ENCODE data around the gene PITPNM2.

DNA sequence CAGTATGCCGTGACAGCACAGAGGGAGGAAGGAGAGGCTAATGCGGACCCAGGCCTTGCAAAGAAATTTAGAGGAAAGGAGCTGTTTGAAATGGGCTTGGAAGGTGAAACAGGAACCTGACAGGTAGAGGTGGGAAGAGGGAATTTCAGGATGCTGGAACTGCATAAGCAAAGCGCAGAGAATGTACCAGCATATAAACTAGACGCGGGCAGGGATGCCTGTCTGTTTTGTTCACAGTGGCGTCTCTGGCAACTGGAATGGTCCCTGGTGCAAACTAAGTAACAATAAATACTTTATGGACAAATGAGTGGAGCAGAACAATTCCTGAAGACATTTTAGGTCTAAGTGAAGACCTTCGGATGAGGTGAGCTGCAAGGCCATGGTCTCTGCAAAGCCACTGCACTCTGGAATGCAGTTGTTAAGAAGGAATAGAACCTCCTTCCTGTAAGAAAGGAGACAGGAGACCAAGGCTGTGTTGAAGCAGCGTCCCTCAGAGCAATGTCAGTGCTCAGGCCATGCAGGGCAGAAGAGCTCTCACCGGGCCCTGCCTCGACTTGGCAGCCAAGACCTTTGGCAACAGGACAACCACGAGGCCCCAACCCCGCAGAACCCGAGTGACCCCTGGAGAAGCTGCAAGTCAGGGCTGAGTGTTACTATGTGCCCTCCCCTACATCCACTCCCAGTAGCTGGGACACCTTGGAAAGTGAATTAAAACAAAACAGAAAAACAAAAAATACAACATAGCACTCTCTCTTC, 42.8 kb downstream of the PITPNM2 start:
- TF ChIP-seq, protein P1, sequence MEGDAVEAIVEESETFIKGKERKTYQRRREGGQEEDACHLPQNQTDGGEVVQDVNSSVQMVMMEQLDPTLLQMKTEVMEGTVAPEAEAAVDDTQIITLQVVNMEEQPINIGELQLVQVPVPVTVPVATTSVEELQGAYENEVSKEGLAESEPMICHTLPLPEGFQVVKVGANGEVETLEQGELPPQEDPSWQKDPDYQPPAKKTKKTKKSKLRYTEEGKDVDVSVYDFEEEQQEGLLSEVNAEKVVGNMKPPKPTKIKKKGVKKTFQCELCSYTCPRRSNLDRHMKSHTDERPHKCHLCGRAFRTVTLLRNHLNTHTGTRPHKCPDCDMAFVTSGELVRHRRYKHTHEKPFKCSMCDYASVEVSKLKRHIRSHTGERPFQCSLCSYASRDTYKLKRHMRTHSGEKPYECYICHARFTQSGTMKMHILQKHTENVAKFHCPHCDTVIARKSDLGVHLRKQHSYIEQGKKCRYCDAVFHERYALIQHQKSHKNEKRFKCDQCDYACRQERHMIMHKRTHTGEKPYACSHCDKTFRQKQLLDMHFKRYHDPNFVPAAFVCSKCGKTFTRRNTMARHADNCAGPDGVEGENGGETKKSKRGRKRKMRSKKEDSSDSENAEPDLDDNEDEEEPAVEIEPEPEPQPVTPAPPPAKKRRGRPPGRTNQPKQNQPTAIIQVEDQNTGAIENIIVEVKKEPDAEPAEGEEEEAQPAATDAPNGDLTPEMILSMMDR (IDR thresholded peaks at IDR 0.05; ENCODE audit: low read depth, low read length) = no peak
- TF ChIP-seq POLR2A (IDR thresholded peaks at IDR 0.05; ENCODE audit: extremely low read depth, insufficient read length) (no peak), MYC (IDR thresholded peaks at IDR 0.05; ENCODE audit: low read depth, low read length) (no peak)
